GM23338 (cell line): ENCODE measurements around the gene TMTC2.
A peak's percentile ranks its signal among the peaks of the same experiment; 100 is the strongest.

Experiments
- CTCF ChIP-seq, 2 experiments: fragments of 200-600 bp in 1 of 2; sonication (generic) in 1 of 2; conservative IDR thresholded peaks; 2 replicates each; pipeline versions ENCODE4 v1.5.1 to v1.6.1; 2016 to 2017; ENCODE audit warnings: antibody characterized with exemption in 2 of 2, low read depth in 2 of 2, mild to moderate bottlenecking in 2 of 2, moderate library complexity in 1 of 2
- EZH2 ChIP-seq: fragments of 200-600 bp; sonication (generic); IDR thresholded peaks from one replicate; pipeline ENCODE4 v1.8.0; 2017; ENCODE audit warnings: antibody characterized with exemption, mild to moderate bottlenecking, low read depth; ENCODE audit not compliant: unreplicated experiment
- JUNB ChIP-seq: IDR thresholded peaks from one replicate; pipeline ENCODE4 v1.6.1; 2016; ENCODE audit warnings: antibody characterized with exemption; ENCODE audit not compliant: unreplicated experiment
- POLR2AphosphoS5 ChIP-seq: IDR thresholded peaks from 2 replicates; pipeline ENCODE4 v1.6.1; 2016; ENCODE audit warnings: antibody characterized with exemption, low read depth
- REST ChIP-seq: IDR thresholded peaks from one replicate; pipeline ENCODE4 v1.6.1; 2018; ENCODE audit warnings: antibody characterized with exemption; ENCODE audit not compliant: unreplicated experiment
- ZNF114 ChIP-seq: fragments of 250-450 bp; sonication (Bioruptor Pico); IDR thresholded peaks from 2 replicates; pipeline ENCODE4 v1.5.0; 2020; ENCODE audit warnings: mild to moderate bottlenecking, moderate library complexity

GRCh38 chr12:82756303-82756702, 69.6 kb downstream of the TMTC2 start:
- no peak for TF ChIP-seq EZH2
- TF ChIP-seq CTCF (conservative IDR thresholded peaks at IDR 0.05; ENCODE audit: low read depth in 2 of 2) = 0 out of 4 replicates have a peak, but pooled peaks of 1 of the 2 experiments have one; percentile 12
- TF ChIP-seq ZNF114 (CRISPR knock-in tag) = no peak
- no peak for TF ChIP-seq JUNB
- TF ChIP-seq POLR2AphosphoS5 = no peak
- TF ChIP-seq REST = no peak
